Measurements from ENCODE around the gene ZC2HC1B.

Gene ZC2HC1B

DNA sequence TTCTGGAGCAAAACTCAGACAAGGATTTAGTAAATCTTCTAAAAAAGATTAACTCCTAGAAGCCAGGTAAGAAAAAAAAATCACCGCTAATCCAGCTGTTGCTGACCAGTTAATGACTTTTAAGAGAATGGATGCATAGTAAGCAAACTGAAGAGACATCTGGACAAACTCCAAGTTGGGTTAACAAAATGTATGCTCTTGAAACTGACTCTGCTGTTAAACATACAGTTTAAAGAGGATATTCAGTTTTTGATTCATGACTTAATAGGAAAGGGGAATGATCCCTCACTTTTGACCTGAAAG is 73.3 kb downstream of the ZC2HC1B start:
- TF ChIP-seq ZFX (IDR thresholded peaks at IDR 0.05) = no peak
- TF ChIP-seq, protein P1, sequence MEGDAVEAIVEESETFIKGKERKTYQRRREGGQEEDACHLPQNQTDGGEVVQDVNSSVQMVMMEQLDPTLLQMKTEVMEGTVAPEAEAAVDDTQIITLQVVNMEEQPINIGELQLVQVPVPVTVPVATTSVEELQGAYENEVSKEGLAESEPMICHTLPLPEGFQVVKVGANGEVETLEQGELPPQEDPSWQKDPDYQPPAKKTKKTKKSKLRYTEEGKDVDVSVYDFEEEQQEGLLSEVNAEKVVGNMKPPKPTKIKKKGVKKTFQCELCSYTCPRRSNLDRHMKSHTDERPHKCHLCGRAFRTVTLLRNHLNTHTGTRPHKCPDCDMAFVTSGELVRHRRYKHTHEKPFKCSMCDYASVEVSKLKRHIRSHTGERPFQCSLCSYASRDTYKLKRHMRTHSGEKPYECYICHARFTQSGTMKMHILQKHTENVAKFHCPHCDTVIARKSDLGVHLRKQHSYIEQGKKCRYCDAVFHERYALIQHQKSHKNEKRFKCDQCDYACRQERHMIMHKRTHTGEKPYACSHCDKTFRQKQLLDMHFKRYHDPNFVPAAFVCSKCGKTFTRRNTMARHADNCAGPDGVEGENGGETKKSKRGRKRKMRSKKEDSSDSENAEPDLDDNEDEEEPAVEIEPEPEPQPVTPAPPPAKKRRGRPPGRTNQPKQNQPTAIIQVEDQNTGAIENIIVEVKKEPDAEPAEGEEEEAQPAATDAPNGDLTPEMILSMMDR (conservative IDR thresholded peaks at IDR 0.05) = no peak
- no peak overlapping the region for H3K27ac ChIP-seq

DNA sequence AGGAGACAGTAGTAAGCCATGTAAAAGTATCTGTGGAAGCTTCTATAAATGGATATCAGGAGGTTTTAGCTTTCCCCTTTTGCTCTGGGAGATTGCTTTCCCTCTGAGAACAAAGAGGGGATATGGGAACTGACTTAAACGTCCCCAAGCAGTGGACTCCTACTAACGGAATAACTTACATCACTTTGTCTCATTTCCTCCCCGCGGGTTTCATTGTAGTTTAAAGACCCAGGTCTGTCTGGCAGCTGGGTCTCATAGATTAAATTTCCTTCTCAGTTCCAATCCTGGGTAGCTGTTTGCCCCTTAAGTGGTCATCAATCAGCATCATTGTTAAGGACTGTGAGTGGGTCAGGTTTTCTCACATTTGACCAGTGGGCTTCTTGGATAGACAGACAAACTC is 75.1 kb downstream of the ZC2HC1B start:
- H3K27ac ChIP-seq = no peak overlapping the region
- no peak for TF ChIP-seq ZFX (IDR thresholded peaks at IDR 0.05)
- TF ChIP-seq, protein P1 (conservative IDR thresholded peaks at IDR 0.05) = no peak

DNA sequence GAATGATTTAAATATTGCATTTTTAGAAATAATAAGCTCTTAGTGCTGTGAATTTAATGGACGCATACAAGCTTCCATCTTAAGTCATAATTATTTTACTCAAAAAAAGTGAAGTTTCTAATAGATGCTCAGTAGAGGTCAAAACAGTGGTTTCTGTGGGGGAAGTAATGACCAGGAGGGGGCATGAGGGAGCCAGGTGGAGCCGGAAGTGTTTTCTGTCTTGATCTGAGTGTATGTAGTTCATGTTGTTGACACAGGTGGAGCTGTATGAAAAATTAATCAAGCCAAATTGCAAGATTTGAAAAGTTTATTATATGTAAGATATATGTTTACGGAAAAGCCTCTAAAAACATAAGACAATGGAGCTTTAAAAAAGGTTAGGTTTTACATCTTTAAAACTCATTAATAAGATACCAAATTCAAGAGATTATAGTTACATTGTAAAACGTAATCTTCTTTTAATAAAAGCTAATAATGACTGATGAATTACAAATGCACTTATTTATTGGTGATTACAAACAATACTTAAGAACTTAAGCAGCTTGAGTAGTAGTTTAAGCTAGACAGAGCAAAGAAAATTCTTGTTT is 75.8 kb downstream of the ZC2HC1B start:
- TF ChIP-seq, protein P1 (conservative IDR thresholded peaks at IDR 0.05) = peak; percentile 94
- no peak for TF ChIP-seq ZFX (IDR thresholded peaks at IDR 0.05)
- no peak overlapping the region for H3K27ac ChIP-seq

DNA sequence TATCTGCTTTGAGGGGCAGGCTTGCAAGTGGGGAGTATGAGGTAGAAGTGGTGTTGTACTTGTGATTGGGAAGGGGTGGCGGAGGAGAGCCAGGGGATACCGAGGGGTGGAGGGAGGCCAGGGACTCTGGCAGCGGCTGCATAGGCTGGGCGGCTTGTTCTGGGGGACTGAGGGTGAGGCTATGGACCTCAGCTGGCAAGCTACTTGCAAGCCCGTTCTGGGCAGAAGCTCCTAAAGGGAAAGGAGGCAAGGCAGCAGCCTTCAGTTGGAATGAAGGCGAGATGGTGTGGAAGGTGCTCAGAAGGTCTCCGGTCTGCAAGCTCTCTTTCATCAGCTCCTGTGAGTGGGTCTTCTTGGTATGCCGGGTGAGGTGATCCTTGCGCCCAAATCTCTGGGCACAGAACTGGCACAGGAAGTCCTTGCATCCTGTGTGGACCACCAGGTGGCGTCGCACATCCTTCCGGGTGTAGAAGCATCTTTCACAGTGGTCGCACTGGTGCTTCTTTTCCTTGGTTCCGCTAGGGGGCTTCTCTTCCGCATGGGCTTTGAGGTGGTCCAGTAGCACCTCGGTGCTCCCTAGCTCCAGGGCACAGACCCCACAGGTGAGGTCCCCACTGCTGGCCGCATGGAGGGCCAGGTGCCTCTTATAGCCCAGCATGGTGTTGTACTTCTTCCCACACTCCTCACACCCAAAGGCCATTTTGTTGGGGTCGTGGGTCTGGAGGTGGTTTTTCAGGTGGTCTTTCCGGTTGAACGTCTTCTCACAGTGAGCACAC is 77.8 kb downstream of the ZC2HC1B start:
- no peak for TF ChIP-seq ZFX (IDR thresholded peaks at IDR 0.05)
- TF ChIP-seq, protein P1 (conservative IDR thresholded peaks at IDR 0.05) = peak; percentile 82

DNA sequence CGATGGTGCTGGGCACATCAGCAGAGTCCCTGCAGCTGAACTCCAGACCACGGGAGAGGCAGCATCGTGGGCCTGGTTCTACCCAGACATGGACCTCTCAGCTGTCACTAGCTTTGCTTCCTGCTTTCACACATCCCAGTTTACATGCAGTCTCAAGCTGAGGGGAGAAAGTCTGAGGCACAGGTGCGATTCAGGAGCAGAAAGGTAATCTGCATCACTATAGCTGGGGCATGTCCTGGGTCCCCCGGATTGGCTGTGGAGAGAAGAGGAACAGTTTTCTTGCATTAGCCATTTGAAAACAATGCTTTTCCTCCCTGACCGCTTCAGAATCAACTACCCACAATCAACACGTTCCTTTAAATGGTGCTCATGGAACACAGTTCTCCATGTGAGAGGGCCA is 83.9 kb downstream of the ZC2HC1B start:
- no peak overlapping the region for H3K27ac ChIP-seq
- TF ChIP-seq, protein P1 (conservative IDR thresholded peaks at IDR 0.05) = no peak
- TF ChIP-seq ZFX (IDR thresholded peaks at IDR 0.05) = no peak

More for the DNA sequence above, 77.8 kb downstream of the ZC2HC1B start:
- no peak overlapping the region for H3K27ac ChIP-seq

DNA sequence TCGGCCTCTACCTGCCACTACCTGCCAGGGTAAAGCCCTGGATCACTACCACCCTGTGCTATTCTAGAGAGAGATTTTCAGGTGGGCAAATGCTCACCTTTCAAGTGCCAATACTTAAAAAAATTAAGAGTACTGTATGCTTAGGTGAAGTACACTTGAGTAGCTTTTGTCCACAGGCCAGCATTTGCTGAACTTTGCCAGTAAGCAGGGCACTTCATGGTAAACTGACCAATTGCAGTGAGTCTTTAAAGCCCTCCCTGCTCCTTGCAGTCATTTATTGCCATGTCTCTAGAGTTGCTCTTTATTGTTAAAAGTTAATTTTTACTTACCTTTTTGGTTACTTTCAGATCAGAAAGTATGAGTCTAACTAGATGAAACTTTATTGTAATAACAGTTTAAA is 85.3 kb downstream of the ZC2HC1B start:
- TF ChIP-seq, protein P1 (conservative IDR thresholded peaks at IDR 0.05) = no peak
- no peak for TF ChIP-seq ZFX (IDR thresholded peaks at IDR 0.05)
- H3K27ac ChIP-seq = no peak overlapping the region

DNA sequence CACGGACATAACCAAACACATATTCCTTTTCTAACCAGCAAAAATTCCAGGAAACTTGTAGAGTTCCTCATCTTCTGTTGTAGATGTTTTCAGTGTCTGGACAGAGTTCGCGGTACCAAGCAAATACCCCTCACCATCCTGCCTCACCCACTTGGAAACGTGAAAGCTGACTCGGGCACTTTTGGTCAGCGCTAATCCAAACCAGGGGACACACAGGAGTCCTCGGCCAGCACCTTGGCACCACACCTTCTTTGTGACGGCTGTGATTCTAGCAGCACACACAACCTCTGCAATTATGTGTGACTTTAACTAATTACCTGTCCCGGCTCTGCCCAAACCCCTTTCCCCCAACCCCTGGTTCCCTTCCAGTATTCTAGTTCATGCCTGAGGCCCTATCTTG is 85.7 kb downstream of the ZC2HC1B start:
- no peak for TF ChIP-seq ZFX (IDR thresholded peaks at IDR 0.05)
- TF ChIP-seq, protein P1 (conservative IDR thresholded peaks at IDR 0.05) = no peak
- H3K27ac ChIP-seq = no peak overlapping the region
